Stimulated activated CD8-positive, alpha-beta memory T cell treated with anti-CD3 and anti-CD28 coated beads, Interleukin-15, amount 100 ng/mL, for 24 hours (primary cell): ENCODE measurements around the gene ITIH5.

ENCODE experiments used
- DNase-seq: peaks from one replicate; pipeline ENCODE4 v3.0.0-alpha.2; 2020; ENCODE audit warnings: low read depth

Gene ITIH5

GRCh38 chr10:7547206-7547605 is 119.6 kb downstream of the ITIH5 start:
- DNase-seq, result no peak

- no peak for DNase-seq
Observed at GRCh38 chr10:7546385-7546967, 120.3 kb downstream of the ITIH5 start.

GRCh38 chr10:7545792-7546191 is 121.0 kb downstream of the ITIH5 start:
- DNase-seq, result no peak

- no peak for DNase-seq
Observed at GRCh38 chr10:7545261-7545660, 121.5 kb downstream of the ITIH5 start.

- DNase-seq, result no peak
Observed at GRCh38 chr10:7544203-7544602, 122.6 kb downstream of the ITIH5 start.

GRCh38 chr10:7542189-7542914 is 124.4 kb downstream of the ITIH5 start:
- no peak for DNase-seq

- DNase-seq, result no peak
Observed at GRCh38 chr10:7541137-7542087, 125.4 kb downstream of the ITIH5 start.

- no peak for DNase-seq
Observed at GRCh38 chr10:7538970-7539654, 127.7 kb downstream of the ITIH5 start.

- DNase-seq, result no peak
Observed at GRCh38 chr10:7537126-7537525, 129.6 kb downstream of the ITIH5 start.

- DNase-seq, result no peak
Observed at GRCh38 chr10:7534480-7534852, 132.3 kb downstream of the ITIH5 start.

- no peak for DNase-seq
Observed at GRCh38 chr10:7533657-7534479, 132.9 kb downstream of the ITIH5 start.

- no peak for DNase-seq
Observed at GRCh38 chr10:7532723-7533498, 133.9 kb downstream of the ITIH5 start.

GRCh38 chr10:7529638-7530037 is 137.1 kb downstream of the ITIH5 start:
- DNase-seq, result no peak

- no peak for DNase-seq
Observed at GRCh38 chr10:7527468-7527867, 139.3 kb downstream of the ITIH5 start.

GRCh38 chr10:7526017-7526400 is 140.8 kb downstream of the ITIH5 start:
- DNase-seq, result no peak

- DNase-seq, result no peak
Observed at GRCh38 chr10:7525314-7526016, 141.3 kb downstream of the ITIH5 start.

GRCh38 chr10:7523656-7524055 is 143.1 kb downstream of the ITIH5 start:
- DNase-seq, result no peak

- no peak for DNase-seq
Observed at GRCh38 chr10:7520507-7521485, 146.0 kb downstream of the ITIH5 start.

GRCh38 chr10:7519351-7519750 is 147.4 kb downstream of the ITIH5 start:
- no peak for DNase-seq
